DMS53 (cell line): Measurements from ENCODE around the gene HHEX.

ENCODE experiments used
- DNase-seq: peaks from one replicate; lab custom pipeline; 2025; lab: John Stamatoyannopoulos, UW

The HHEX gene

GRCh38 chr10:92689663-92690210 is at the start of gene HHEX:
Gene HHEX, plus strand, starts transcription at chr10:92689955. Its CDS starts 32 bp downstream, at chr10:92689987.
- peak; percentile 93 for DNase-seq

- no peak for DNase-seq
Measured at GRCh38 chr10:92640107-92640506, 49.6 kb upstream of the HHEX start.

DNA sequence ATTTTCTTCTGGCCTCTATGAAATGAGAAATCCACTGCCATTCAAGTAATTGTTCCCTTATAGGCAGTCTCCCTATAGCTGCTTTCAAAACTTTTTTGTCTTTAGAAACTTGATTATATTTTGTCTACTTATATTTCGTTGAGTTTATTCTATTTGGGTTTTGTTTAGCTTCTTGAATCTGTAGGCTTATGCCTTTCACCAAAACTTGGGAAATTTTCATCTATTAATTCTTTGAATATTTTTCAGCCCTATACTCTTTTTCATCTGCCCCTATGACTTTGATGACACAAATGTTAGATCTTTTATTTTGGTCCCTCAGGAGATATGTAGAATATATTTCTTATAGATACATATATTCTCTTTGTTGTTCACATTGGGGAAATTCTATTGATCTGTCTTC is 48.3 kb upstream of the HHEX start:
- DNase-seq: no peak

DNA sequence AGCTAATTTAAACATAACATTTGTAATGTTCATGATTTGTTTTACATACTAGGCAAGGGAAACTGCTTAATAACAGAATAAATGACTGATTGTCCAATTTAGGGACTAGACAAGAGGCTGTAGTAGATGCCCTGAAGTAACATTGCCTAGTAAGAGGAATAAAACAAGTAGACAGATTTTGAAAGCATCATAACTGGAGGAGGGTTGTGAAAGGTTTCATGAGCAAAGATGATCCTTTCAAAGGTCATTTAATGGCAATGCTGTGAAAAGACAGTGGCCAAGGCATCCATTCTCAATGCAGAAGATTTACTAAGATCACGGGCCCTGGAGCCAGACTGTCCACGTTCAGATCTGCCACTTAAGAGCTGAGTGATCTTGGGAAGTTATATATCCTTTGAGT is 44.8 kb upstream of the HHEX start:
- no peak for DNase-seq

- DNase-seq: peak; percentile 56
Measured at GRCh38 chr10:92650864-92651263, 38.9 kb upstream of the HHEX start.

DNA sequence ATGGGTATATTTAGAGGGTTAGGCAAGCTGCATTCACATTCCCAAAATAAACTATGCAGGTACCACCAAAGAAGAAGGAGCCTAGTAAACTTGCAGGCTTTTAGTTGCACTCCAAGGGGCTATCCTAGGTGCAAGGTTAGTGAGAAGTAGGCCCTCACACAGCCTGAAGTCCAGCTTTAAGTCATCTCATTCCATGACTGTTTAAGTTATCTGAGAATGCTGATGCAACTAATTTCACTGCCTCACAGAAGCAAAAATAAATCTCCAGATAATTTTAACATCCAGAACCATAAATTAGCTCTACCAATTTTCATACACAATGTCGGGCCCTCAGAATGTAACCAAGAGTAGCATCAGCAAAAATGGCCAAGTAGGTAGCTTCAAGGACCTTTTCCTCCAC is 34.3 kb upstream of the HHEX start:
- no peak for DNase-seq

- no peak for DNase-seq
Measured at GRCh38 chr10:92656266-92656961, 33.3 kb upstream of the HHEX start.

GRCh38 chr10:92657024-92657423 is 32.7 kb upstream of the HHEX start:
- DNase-seq: no peak

- peak; percentile 14 for DNase-seq
Measured at GRCh38 chr10:92662848-92663247, 26.9 kb upstream of the HHEX start.

- DNase-seq: no peak
Measured at GRCh38 chr10:92664322-92664721, 25.4 kb upstream of the HHEX start.

DNA sequence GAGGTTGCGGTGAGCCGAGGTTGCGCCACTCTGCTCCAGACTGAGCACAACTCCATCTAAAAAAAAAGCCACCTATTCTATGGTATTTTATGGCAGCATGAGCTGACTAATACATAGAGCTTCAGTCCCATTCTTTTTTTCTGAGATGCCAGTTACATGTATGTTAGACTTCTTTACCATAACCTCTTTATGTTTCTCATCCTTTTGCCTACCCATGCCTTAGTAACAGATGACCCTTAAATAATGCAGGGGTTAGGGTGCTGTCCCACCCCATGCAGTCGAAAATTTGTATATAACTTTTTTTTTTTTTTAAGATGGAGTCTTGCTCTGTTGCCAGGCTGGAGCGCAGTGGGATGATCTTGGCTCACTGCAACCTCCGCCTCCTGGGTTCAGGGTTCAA is 22.7 kb upstream of the HHEX start:
- no peak for DNase-seq

- no peak for DNase-seq
Measured at GRCh38 chr10:92677708-92678107, 12.0 kb upstream of the HHEX start.

DNA sequence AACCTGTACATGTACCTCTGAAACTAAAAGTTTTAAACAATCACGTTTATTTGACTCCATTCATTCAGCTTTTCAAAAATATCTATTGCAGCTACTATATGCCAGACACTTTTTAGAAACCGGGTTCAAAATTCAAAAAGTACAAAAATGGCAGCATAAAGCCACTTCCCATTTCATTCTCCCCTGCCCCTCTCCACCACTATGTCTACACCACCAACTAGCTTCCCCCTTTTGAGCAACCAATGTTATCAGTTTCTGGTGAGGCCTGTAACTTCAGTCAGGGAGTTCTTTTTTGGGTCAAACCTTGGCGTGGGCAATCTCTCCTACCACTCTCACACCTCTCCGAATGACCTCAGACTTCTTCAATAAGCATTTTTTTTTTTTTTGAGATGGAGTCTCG is 11.5 kb upstream of the HHEX start:
- no peak for DNase-seq

DNA sequence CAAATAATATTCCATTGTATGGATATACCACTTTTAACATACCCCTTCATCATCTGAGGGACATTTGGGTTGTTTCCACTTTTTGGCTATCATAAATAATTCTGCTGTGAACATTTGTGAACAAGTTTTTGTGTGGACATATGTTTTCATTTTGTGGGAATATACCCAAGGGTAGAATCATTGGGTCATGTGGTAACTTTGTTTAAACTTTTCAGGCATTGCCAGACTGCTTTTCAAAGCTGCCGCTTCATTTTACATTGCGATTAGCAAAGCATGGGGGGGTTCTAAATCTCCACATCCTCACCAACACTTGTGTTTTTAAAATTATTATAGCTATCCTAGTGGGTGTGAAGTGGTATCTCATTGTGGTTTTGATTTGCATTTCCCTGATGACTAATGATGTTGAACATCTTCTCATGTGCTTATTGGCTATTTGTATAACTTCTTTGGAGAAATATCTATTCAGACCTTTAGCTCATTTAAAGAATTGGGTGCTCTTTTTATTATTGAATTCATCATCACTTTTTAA is 8.4 kb upstream of the HHEX start:
- no peak for DNase-seq

DNA sequence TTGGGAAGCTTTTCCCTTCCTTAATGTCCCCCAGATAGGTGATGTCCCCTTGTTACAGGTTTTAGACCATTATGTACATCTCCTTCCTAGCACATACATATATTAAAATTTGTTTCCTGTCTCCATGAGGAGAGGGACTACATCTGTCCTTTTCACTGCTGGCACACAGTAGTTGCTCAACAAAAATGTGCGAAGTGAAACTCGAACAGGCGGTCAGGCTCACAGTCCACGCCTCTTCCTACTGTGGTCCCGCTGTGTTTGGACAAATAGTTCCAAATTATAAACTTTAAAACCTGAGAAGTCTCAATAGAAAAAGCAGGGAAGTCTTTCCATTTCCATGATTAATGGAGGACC is 1.2 kb upstream of the HHEX start:
- no peak for DNase-seq

- peak; percentile 81 for DNase-seq
Measured at GRCh38 chr10:92688927-92689662, 660 bp upstream of the HHEX start.

DNA sequence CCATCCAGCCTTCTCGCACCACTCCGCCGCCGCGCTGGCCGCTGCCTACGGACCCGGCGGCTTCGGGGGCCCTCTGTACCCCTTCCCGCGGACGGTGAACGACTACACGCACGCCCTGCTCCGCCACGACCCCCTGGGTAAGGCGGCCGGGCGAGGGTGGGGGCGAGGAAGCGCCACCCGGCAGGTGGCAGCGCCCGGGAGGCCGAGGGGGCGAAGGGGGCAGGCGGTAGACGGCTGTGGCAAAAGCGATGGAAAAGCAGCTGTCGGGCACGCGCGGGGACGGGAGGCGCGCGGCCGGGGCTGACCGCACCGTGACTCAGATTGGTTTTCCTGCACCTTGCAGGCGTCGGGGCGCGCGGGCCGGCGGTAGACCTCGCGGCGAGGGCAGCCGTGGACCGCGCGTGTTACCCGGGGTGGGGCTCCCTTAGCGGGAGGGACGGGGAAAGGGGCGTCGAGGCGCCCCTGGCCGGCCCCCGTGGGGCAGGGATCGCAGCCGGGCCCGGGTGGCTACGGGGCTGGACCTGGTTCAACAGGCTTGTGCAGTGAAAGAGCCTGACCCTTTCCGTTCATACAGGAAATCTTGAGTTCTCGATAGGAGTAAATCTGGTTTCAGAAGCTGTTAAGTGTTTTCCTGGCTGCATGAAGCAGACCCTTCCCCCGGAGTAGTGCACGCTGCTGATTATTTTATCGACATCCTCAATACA is 608 bp downstream of the HHEX start:
- DNase-seq: peak; percentile 88

- DNase-seq: no peak
Measured at GRCh38 chr10:92690915-92691590, 1.3 kb downstream of the HHEX start.

- DNase-seq: no peak
Measured at GRCh38 chr10:92691591-92692079, 1.9 kb downstream of the HHEX start.

DNA sequence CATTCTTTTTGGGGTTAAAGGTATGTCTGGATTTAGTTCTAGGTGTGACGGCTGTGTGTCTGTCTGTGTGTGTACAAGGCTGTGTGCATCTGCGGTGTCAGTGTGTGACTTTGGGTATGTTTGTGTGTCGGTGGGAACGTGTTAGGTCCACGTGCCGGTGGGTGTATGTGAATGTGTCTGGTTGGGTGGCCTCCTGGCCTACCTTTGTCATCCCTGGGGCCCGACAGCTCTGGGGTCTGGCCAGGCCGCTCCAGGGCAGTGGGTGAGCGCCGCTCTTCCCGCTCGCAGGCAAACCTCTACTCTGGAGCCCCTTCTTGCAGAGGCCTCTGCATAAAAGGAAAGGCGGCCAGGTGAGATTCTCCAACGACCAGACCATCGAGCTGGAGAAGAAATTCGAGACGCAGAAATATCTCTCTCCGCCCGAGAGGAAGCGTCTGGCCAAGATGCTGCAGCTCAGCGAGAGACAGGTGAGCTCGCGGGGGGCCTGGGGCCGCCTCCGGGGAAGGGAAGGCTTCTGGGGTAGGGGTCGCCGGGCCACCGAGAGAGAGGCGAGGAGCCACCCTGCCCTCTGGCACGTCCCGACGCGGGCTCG is 2.4 kb downstream of the HHEX start:
- DNase-seq: no peak
